ENCODE measurements around the gene CARD14. TPM values are rescaled to one million over a fixed set of nuclear protein-coding genes. Genes with fewer than 3 reads are reported as not detected.

CARD14 gene
- total RNA-seq, 1 experiment from 2014 or later = 0.09 TPM

GRCh38 chr17:80180192-80180591 is 10.4 kb downstream of the CARD14 start:
- TF ChIP-seq EZH2 (IDR thresholded peaks at IDR 0.05; ENCODE audit: borderline replicate concordance, low read depth, low read length, poor library complexity, severe bottlenecking) = no peak
- TF ChIP-seq, protein P1, sequence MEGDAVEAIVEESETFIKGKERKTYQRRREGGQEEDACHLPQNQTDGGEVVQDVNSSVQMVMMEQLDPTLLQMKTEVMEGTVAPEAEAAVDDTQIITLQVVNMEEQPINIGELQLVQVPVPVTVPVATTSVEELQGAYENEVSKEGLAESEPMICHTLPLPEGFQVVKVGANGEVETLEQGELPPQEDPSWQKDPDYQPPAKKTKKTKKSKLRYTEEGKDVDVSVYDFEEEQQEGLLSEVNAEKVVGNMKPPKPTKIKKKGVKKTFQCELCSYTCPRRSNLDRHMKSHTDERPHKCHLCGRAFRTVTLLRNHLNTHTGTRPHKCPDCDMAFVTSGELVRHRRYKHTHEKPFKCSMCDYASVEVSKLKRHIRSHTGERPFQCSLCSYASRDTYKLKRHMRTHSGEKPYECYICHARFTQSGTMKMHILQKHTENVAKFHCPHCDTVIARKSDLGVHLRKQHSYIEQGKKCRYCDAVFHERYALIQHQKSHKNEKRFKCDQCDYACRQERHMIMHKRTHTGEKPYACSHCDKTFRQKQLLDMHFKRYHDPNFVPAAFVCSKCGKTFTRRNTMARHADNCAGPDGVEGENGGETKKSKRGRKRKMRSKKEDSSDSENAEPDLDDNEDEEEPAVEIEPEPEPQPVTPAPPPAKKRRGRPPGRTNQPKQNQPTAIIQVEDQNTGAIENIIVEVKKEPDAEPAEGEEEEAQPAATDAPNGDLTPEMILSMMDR (conservative IDR thresholded peaks at IDR 0.05; ENCODE audit: low read depth, low read length) = no peak
- Histone ChIP-seq H3K4me1 (ENCODE audit: insufficient read depth, low read length, poor library complexity, severe bottlenecking) (no peaks in the 10 kb centered on the region), H3K27me3 (replicated peaks; ENCODE audit: insufficient read depth, low read depth, low read length, poor library complexity) (no peaks in the 10 kb centered on the region), H3K4me3 (ENCODE audit: low read depth, low read length, poor library complexity, severe bottlenecking) (no peak overlapping the region), H3K27ac (ENCODE audit: low read depth, low read length, poor library complexity, severe bottlenecking) (no peak overlapping the region), H3K9me3 (ENCODE audit: low read depth, low read length, poor library complexity, severe bottlenecking) (no peaks in the 10 kb centered on the region), H3K36me3 (ENCODE audit: insufficient read depth, low read length, poor library complexity, severe bottlenecking) (no peaks in the 10 kb centered on the region)
- CTCF ChIA-PET = no interaction called here
- intact Hi-C loops (cut with micrococcal nuclease; ENCODE audit: unreplicated experiment) = no loop called here
- BruUV-seq (replicated peaks) = no TSS peak
- no peak for DNase-seq (ENCODE audit: low spot score)
- POLR2A ChIA-PET (ENCODE audit: low non-redundant PET) = no interaction called here

GRCh38 chr17:80181431-80181830 is 11.6 kb downstream of the CARD14 start:
- CTCF ChIA-PET = no interaction called here
- no peak for DNase-seq (ENCODE audit: low spot score)
- no peaks in the 10 kb centered on the region for H3K4me1 ChIP-seq (ENCODE audit: insufficient read depth, low read length, poor library complexity, severe bottlenecking)
- H3K27me3 ChIP-seq (replicated peaks; ENCODE audit: insufficient read depth, low read depth, low read length, poor library complexity) = no peaks in the 10 kb centered on the region
- no peak for TF ChIP-seq EZH2 (IDR thresholded peaks at IDR 0.05; ENCODE audit: borderline replicate concordance, low read depth, low read length, poor library complexity, severe bottlenecking)
- TF ChIP-seq, protein P1 (conservative IDR thresholded peaks at IDR 0.05; ENCODE audit: low read depth, low read length) = no peak
- H3K4me3 ChIP-seq (ENCODE audit: low read depth, low read length, poor library complexity, severe bottlenecking) = no peak overlapping the region
- POLR2A ChIA-PET (ENCODE audit: low non-redundant PET) = no interaction called here
- no peaks in the 10 kb centered on the region for H3K9me3 ChIP-seq (ENCODE audit: low read depth, low read length, poor library complexity, severe bottlenecking)
- no TSS peak for BruUV-seq (replicated peaks)
- H3K36me3 ChIP-seq (ENCODE audit: insufficient read depth, low read length, poor library complexity, severe bottlenecking) = no peaks in the 10 kb centered on the region
- intact Hi-C loops (cut with micrococcal nuclease; ENCODE audit: unreplicated experiment) = no loop called here
- no peak overlapping the region for H3K27ac ChIP-seq (ENCODE audit: low read depth, low read length, poor library complexity, severe bottlenecking)

GRCh38 chr17:80182118-80182844 is 12.5 kb downstream of the CARD14 start:
- no TSS peak for BruUV-seq (replicated peaks)
- no peak for TF ChIP-seq EZH2 (IDR thresholded peaks at IDR 0.05; ENCODE audit: borderline replicate concordance, low read depth, low read length, poor library complexity, severe bottlenecking)
- TF ChIP-seq, protein P1 (conservative IDR thresholded peaks at IDR 0.05; ENCODE audit: low read depth, low read length) = no peak
- H3K36me3 ChIP-seq (ENCODE audit: insufficient read depth, low read length, poor library complexity, severe bottlenecking) = no peaks in the 10 kb centered on the region
- H3K27ac ChIP-seq (ENCODE audit: low read depth, low read length, poor library complexity, severe bottlenecking) = no peak overlapping the region
- DNase-seq (ENCODE audit: low spot score) = no peak
- intact Hi-C loops (cut with micrococcal nuclease; ENCODE audit: unreplicated experiment) = no loop called here
- ChIA-PET CTCF (interaction anchor here (0.6 kb wide), 1 partner anchor 97 kb away, joined by 13 read pairs; no protein-coding TSS in a partner anchor), POLR2A (ENCODE audit: low non-redundant PET) (no interaction called here)
- H3K9me3 ChIP-seq (ENCODE audit: low read depth, low read length, poor library complexity, severe bottlenecking) = no peaks in the 10 kb centered on the region
- no peak overlapping the region for H3K4me3 ChIP-seq (ENCODE audit: low read depth, low read length, poor library complexity, severe bottlenecking)
- no peaks in the 10 kb centered on the region for H3K4me1 ChIP-seq (ENCODE audit: insufficient read depth, low read length, poor library complexity, severe bottlenecking)
- H3K27me3 ChIP-seq (replicated peaks; ENCODE audit: insufficient read depth, low read depth, low read length, poor library complexity) = no peaks in the 10 kb centered on the region
